Measurements from ENCODE around the gene MDFIC2.
"Not testable (repeated sequence)": the region's sequence is repeated elsewhere in the genome, so short reads cannot be mapped to it uniquely, and the experiment has no call there.

Gene MDFIC2

DNA sequence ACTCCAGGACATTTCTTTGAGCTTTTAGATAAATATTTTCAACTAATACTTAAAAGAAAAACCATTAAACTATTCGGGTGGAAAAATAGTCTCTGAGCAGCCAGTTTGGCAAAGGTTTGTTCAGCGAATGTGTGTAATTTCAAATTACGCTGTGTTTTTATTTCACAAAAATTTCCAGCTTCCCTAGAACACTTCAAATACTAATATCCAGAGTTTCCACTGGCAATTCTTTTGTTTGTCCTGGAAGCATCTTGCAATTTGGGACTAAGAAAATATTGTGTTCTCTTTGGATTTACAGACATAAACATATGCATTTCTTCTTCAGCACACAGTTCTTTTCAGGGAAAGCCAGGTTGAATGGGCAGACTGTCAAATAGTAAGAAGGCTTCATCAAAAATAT is 61.9 kb downstream of the MDFIC2 start:
- no peak for DNase-seq

DNA sequence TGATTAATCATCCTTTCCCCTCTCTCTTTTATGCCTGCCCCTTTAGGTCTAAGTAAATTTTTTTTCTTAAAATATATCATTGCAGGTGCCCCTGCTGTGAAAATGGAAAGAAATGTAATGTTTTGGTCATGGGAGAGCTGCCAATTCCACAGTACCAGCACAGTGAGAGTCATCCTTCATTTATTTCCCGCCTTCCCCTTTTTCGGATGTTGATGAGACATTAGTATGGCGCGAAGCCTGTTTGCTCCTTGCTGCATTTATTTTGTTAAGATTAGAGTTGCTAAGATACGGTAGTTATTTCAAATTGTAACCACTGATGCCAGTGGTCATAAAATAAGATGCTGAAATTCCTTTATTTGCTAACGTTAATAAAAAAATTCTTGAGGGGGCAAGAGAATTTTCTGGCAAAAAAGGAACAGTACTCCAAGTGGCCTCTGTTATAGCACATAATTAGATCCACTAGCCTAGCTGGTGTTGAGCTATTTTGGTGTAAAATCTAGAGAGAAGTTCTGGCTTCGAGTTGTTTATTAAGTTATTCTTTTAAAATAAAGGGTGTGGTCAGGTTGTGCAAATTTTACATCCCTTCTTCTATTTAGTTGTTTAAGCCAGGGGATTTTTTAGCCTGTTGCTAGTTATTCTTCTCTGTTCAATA is 62.8 kb downstream of the MDFIC2 start:
- no peak for DNase-seq

DNA sequence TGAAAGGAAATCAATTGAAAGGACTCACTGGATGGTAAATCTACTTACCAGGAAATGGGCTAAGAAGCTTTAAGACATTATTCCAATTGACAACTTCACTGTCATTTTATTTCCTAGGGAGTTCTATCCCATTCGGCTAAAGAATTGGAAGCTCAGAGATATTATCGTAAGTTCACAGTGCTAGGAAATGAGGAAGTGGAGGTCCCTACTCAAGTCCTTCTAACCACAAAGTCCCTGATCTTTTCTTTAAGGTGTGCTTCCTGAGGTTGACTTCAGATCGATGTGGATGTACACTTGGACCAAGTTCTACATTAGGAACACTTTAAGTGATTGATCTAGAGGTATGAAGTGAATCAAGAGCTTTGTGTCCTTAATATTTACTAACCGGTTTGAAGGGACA is 63.6 kb downstream of the MDFIC2 start:
- no peak for DNase-seq

DNA sequence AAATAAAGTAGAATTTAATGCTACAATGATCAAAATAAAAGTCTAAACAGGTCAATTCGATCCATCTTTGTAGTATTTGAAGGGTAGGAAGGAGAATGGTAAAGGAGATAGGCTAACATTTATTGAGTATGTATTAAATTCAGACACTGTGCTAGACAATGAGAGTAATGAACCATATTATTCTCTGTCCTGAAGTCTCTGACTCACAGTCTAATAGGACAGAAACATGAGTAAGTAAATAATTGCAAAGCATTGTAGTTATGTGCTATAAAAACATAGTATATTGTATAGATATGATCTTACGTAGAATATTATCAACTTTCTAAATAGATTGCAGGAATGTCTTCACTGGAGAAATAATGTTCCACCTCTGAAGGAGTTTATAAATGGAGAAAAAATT is 64.5 kb downstream of the MDFIC2 start:
- DNase-seq: no peak

DNA sequence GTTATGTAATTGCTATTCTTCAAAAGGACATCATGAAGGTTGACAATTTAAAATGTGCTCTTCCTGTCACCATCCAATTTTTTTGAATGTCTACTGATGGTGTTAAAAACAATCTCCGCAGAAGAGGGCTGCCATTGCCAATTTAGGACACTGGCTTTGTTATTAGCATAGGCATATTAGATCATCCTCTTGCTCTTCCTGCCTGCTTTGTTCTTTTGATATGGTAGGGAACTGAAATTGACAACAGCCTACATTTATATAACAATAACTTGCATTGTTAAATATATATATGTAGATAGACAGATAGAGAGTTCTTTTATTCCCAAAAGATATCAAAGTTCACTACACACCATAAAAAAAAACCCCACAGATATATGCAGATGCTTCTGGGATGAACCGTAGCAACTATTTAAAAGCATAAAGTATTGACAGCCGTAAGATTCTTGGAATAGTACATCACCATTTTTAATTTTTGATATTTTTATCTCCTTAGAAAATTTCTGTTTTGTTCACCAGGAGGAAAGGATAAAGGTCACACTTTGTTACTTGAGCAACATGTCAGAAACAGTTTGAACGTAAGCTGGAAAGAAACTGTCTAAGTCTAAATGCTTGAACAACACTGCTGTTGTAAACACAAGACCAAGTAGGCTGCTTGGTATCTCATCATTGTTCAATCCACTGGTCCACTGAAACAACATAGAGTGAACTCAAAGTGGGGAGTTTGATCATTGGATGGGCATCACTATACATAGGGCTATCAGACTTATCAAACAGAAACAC is 66.5 kb downstream of the MDFIC2 start:
- no peak for DNase-seq

DNA sequence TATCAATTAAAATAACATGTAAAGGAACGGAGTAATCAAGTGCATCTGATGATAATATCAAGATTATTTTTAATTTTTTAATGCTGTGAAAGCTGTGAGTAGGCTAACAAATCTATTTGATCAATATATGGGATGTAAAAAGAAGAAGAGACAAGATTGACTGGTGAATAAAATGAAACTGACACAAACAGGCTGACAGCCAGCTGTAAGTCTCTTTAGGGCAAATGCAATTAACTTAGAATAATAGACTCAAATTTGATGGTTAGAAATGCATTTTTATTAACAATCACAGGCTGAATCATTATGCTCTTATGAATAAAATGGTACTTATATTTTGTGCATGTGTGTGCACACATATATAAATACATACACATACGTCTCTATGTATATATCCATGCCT is 68.0 kb downstream of the MDFIC2 start:
- DNase-seq: no peak

DNA sequence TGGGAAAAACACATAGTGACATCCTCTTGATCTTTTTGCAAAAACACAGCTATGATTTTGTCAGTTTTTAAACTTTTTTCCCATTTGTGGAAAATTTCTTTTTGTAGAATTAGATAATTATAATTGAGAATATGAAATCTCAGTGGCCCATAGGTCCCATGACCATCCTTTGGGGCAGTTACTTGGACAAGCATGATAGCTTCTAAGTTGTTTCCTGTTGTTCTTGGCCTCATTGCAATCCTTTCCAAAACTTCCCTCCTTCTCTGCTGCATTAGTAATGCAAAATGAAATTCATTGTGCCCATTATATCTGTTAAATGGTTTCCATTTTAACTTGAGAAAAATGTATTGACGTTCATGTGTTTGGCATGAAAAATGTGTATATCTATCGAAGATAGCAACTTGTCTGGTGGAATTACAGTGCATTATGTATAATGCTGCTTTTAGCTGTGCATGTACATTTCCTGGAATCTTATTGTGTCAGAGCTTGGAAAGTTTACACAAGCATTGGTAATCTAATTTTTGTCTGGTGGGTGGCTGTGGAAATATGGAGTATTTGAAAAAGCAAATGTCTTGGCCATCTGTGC is 70.0 kb downstream of the MDFIC2 start:
- no peak for DNase-seq

DNA sequence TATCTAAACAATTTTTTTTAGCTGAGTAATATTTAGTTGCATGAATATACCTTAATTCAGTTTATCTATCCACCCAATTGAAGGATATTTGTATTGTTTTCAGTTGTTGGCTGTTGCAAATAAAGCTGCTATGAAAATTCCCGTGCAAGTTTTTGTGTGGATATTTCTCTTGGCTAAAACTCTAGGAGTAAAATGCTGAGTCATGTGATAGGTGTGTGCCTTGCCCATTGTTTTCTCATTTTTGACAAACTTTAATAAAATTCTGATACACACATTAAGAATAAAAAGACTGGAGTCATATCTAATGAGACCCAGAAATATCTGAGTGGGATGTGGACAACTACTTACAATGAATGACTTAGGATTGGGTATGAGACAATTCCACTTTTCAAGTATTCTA is 78.6 kb downstream of the MDFIC2 start:
- no peak for DNase-seq

DNA sequence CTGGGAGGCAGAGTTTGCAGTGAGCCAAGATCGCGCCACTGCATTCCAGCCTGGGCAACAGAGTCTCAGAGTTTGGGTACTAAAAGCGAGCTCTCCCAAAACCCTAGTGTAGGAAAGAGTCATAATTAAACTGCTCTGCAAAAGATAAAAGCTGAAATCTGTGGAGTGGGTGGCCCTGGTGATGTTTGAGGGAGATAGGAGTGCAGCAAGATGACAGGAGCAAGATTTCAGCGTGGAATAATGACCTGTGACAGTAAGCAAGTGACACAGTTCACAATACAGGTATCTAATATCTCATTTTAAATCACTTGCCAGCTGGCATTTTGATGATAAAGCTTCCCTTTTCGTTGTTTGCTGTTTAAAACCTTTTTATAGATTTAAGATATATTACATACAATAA is 79.3 kb downstream of the MDFIC2 start:
- DNase-seq: no peak

DNA sequence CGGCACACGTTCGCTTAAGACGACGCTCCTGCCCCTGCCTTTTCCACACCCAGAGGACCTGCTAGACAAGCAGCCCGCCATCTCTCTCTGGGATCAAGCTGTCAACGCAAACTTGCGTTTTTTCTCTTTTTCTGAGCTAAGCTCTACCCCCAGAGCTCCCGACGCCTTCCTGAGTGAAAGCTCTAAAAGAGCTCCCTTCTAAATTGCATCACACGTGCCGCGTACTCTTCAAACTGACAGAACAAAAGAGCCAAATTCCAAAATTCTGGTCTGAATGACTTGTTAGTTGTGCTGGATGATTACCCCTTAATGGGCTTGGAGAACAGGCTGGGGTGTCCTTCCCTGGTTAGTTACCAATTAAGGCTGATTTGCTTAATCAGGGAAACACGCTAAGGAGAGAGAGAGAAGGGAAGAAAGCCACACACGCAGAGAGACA is 81.2 kb downstream of the MDFIC2 start:
- DNase-seq: no peak

DNA sequence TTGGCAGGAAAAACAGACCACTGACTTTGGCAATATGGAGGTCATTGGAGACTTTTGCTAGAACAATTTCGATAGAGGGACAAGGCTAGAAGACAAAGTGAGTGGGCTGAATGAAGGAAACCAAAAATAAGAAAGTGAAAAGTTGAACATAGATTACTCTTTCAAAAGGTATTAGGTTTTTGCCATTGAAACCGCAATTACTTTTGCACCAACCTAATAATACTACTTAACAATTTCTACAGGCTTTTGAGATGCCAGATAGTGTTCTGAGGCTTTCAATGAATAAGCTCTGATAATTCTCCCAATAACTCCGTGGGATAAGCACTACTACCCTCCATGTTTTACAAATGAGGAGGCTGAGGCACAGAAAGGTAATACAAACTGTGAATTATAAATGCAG is 85.0 kb downstream of the MDFIC2 start:
- DNase-seq: no peak

DNA sequence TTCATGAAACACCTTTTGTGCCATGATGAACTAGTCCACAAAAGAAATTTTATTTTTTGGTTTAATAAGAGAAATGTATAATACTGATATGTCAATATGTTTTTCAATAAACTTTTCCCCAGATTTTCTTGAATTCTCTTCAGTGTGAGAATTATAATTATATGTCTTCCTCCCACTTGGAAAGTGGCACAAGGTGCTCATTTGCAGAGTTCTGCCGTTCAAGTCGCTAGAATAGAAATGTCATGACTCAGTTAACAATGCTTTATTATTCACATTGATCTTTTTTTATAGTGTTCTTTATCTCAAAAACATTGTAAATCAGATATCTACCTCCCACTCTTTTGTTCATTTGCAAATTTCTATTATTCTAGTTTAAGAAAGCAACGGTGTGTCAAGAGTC is 87.3 kb downstream of the MDFIC2 start:
- no peak for DNase-seq

DNA sequence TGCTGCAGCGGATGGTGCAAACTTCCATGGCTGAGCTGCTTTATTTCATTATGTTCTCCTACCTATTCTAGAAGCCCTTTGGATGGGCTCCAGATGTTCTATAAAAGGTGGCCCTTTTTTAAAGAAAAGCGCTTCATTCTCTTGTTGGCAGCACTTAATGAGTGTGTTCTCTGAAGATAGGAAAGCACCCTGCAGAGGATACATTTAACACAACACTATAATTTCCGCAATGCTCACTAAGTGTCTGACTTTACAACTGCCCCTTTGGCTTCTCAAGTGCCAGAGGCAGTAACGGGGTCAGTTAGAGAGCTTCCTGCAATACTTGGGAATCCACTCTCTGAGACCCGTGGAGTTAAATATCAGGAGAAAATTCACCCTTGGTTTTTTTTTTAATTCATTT is 88.1 kb downstream of the MDFIC2 start:
- no peak for DNase-seq

DNA sequence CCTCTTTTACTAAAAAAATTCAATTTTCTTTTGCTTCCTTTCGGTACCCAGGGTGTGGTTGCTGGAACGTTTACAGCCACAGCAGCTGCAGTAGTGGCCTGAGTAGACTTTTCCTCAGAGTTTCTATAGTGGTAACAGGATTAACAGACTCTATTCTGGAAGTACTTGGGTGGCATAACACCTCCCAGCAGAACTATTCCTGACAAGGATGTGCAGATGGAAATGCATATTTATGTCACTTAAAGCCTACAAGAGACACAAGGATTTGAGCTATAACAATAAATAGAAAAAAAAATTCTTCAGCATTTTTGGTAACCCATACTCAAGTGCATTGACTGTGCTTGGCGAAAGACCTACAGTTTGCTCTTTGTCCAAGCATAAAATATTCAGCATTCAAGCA is 94.0 kb downstream of the MDFIC2 start:
- no peak for DNase-seq

DNA sequence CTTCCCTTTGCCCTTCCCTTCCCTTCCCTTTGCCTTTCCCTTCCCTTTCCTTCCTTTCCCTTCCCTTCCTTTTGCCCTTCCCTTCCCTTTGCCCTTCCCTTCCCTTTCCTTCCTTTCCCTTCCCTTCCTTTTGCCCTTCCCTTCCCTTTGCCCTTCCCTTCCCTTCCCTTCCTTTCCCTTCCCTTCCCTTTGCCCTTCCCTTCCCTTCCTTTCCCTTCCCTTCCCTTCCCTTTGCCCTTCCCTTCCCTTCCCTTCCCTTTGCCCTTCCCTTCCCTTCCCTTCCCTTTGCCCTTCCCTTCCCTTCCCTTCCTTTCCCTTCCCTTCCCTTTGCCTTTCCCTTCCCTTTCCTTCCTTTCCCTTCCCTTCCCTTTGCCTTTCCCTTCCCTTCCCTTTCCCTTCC is 101.2 kb downstream of the MDFIC2 start:
- not testable (repeated sequence) for DNase-seq

DNA sequence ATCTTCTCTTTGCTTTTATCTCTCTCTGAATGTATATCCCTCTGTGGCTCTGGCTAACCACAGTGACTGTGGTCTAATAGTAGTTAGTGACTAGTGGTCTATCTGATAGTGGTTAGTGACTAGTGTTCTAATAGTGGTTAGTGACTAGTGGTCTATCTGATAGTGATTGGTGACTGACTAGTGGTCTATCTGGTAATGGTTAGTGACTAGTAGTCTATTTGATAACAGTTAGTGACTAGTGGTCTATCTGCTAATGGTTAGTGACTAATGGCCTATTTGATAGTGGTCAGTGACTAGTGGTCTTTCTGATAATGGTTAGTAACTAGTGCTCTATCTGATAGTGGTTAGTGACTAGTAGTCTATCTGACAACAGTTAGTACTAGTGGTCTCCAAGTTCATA is 110.5 kb downstream of the MDFIC2 start:
- no peak for DNase-seq

DNA sequence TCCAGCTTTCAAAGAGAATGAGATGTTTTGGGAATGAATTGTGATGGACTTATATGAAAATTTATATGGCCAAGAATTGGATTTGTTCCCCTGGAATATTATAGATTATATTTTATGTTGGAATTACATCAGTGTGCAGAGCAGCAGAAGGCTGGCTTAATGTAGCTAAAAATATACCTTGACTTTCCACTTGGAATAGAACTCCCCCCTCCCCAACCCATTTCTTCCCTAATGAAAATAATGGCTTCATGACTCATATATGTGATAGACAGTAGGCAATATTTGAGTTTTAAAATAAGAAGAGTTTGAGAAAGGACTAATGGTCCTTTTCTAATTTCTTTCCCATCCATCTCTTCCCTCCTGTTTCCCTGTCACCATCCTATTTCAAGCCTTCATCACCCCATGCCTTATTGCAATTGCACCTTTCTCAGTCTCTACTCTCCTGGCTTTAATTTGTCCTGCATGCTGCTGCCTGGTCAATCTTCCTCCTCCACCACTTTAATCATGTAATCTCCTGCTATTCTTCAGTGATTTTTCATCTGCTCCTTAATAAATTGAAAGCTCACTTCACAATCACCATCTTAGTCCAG is 122.5 kb downstream of the MDFIC2 start:
- DNase-seq: no peak

DNA sequence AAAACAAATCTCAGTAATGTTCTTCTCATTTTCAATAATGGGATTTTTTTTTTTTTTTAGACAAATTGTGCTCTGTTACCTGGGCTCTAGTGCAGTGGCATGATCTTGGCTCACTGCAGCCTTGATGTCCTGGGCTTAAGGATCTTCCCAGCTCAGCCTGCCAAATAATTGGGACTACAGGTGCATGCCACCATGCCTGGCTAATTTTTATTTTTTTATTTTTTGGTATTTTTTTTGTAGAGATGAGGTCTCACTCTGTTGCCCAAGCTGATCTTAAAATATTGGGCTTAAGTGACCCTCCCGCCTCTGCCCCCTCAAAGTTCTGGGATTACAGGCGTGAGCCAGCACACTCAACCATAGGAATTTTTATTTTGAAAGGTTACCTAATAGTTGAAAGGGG is 126.2 kb downstream of the MDFIC2 start:
- no peak for DNase-seq

DNA sequence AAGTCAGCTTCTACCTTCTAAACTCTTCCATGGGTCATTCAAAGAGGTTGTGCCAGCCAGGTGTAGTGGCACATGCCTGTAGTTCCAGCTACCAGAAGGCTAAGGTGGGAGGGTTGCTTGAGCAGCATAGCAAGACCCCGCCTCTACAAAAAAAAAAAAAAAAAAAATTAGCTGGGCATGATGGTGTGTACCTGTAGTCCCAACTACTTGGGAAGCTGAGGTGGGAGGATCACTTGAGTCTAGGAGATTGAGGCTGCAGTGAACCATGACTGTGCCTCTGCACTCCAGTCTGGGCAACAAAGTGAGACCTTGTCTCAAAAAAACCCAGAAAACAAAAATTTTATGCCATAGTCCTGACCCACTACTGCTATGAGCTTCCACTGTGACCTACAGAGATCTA is 126.8 kb downstream of the MDFIC2 start:
- DNase-seq: no peak

DNA sequence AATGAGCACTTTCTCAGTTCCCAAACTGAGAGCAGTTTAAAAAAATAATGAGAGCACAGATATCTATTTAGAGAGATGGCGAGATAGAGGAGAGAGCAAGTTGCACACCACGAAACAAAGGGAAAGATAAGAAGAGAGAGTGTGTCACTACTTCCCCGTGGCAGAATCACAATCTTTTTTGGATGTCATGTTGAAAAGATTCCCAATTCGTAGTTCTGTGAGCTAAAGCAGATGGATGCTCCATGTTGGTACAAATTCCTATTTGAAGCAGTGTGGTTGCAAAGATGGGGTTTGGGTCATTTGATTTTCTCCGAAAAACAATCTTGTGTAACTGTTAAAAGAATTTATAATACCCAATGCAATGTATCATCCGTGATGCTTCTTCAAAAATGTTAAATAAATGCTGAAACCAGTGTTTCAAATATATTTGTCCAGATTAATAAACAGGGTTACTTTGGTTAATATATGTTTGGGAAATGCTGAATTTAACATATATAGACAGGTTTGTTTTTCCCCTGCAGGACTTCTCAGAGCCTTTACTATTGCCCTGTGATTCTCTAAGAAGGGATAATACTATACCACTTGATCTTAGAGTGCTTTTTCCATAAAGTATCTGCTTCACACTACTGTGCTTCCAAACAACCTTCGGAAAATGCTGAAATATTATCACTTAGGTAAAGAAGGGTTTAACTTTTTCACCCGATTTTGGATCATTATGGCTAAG is 128.5 kb downstream of the MDFIC2 start:
- no peak for DNase-seq

DNA sequence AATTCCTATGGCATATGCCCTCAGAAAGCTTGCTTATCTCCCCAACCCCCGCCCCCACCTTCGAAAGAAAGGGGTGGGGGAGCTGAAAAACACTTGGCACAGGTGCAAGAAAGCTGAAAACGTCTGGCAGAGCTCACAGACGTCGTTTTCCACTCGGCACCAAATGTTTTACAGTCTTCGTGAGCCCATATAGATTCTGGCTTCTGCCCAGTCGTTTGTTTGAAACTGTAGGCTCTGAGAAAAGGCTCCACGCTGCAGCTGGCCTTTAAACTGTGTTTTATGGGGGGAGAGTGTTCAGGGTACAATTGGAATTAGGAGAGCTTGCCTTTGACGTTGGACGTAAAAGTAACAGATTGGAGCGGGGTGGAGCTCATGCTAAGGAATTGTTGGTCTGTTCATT is 130.3 kb downstream of the MDFIC2 start:
- DNase-seq: no peak

DNA sequence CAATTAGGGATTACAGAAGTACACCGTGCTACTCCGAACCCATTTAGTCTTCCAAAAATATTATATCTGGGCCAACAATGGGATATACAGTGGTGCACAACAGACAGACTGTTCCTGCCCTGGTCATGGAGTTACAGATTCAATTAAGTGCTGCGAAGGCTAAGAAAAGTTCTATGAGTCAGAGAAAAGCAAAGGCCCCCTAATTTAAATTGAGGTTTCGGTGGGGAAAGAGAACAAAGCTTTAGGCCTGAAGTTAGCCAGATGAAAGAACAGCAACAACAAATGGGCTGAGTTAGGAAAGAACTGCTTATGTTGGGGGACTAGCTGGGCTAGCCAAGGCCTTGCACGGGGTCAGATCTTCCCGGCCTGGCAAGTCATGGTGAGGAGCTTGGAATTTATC is 131.8 kb downstream of the MDFIC2 start:
- DNase-seq: no peak

DNA sequence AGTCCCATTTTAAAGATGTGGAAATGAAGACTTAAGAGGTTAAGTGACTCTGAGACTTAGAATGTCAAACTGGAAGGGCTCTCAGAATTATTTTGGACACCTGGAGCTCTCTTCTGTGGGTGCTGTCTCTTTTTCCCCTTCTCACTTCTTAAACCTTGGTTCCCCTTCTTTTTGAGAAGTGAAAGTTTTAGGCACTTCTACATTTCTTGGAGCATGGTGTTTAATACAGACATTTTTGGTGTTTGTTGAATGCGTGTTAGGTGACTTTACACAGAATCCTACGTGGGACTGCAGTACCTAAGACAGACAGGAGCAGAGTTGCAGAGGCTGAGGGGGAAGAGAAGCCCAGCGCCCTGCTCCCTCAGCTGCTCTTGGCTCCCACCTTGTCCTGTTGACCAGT is 133.3 kb downstream of the MDFIC2 start:
- no peak for DNase-seq

Measured in hematopoietic multipotent progenitor cell treated with erythropoietin and hydrocortisone succinate and interleukin-3 and kit ligand, for 4 days (in vitro differentiated cells).